BLaER1 treated with 17β-estradiol and CSF1 and Interleukin-3, amounts not matched to agents 10 nM and 100 nM (cell line): Measurements from ENCODE around the gene TRAFD1.
A peak's percentile ranks its signal among the peaks of the same experiment; 100 is the strongest.

ENCODE experiments used
- H3K27ac ChIP-seq, 11 experiments: shearing (Covaris generic); formaldehyde crosslinking; 2 replicates each; pipeline ENCODE4 v1.8.1; 2022
- H3K27me3 ChIP-seq, 11 experiments: shearing (Covaris generic); formaldehyde crosslinking; 2 replicates each; pipeline ENCODE4 v1.8.1; 2022
- H3K36me3 ChIP-seq, 11 experiments: shearing (Covaris generic); formaldehyde crosslinking; 2 replicates each; pipeline ENCODE4 v1.8.1; 2022
- H3K4me1 ChIP-seq, 10 experiments: shearing (Covaris generic); formaldehyde crosslinking; 2 replicates each; pipeline ENCODE4 v1.8.1; 2022
- H3K4me2 ChIP-seq, 11 experiments: shearing (Covaris generic); formaldehyde crosslinking; 2 replicates each; pipeline ENCODE4 v1.8.1; 2022
- H3K4me3 ChIP-seq, 10 experiments: shearing (Covaris generic); formaldehyde crosslinking; 2 replicates each; pipeline ENCODE4 v1.8.1; 2022
- H3K9ac ChIP-seq, 11 experiments: shearing (Covaris generic); formaldehyde crosslinking; 2 replicates each; pipeline ENCODE4 v1.8.1; 2022
- H3K9me3 ChIP-seq, 11 experiments: shearing (Covaris generic); formaldehyde crosslinking; replicated peaks in 1 of 11; 2 replicates each; pipeline ENCODE4 v1.8.1; 2022
- H4K20me1 ChIP-seq, 11 experiments: shearing (Covaris generic); formaldehyde crosslinking; 2 replicates each; pipeline ENCODE4 v1.8.1; 2022
- Cebpa-rat ChIP-seq, 11 experiments: shearing (Covaris generic); IDR thresholded peaks; 2 replicates each; pipeline ENCODE4 v1.8.1; 2022

The TRAFD1 gene

DNA sequence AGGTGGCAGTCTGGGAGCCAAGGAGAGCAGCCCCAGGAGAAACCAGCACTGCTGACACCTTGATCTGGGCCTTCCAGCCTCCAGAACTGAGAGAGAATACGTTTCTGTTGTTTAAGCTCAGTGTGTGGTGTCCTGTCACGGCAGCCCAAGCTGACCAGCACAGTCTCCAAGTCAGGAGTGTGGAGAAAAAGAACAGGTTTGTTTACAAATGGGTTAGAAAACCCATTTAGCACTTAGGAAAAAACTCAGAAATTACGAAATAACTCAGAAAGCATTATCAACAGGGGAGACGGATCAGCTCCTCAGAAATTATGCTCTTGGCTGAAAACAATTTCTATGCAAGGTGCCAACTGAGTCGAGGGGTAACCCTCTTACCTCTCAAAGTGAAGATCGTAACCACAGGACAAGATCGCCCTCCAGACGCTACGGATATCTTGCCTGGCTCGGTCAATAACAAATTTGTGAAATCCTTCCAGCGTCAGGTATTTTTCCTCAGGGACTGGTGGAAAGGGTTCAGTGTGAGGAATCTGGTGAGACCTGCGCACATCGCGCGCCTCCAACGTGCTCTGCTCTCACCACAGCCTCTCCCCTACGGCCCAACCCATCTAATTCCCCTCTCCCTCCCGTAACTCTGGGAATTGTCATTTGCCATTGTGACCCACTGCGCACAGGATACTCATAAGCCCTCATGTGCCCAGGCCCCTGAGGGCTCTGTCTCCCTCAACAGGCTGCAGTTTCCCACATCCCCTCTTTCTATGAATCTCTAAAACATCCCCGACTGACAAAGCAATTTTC, 50.2 kb downstream of the TRAFD1 start:
- no peak overlapping the region for H3K27ac ChIP-seq
- no peaks in the 10 kb centered on the region for H3K27me3 ChIP-seq
- H3K9ac ChIP-seq = no peak overlapping the region
- peak in 1 of 11 experiments; percentile 40; a peak in 1 of 22 replicates for TF ChIP-seq Cebpa-rat (IDR thresholded peaks at IDR 0.05)
- H3K4me2 ChIP-seq = no peak overlapping the region
- H4K20me1 ChIP-seq = peaks cover 0 to 4% (median 0%) of the 10 kb centered on the region in 11 experiments; a peak in 2 of 22 replicates
- no peak overlapping the region for H3K4me3 ChIP-seq
- H3K9me3 ChIP-seq = no peaks in the 10 kb centered on the region
- peaks cover 82 to 100% (median 92%) of the 10 kb centered on the region in 11 experiments for H3K36me3 ChIP-seq
- peaks cover 0 to 7% (median 5%) of the 10 kb centered on the region in 10 experiments; a peak in 14 of 20 replicates for H3K4me1 ChIP-seq

- no peak for TF ChIP-seq Cebpa-rat (IDR thresholded peaks at IDR 0.05)
- Histone ChIP-seq H3K27me3 (no peaks in the 10 kb centered on the region), H3K4me3 (no peak overlapping the region), H3K4me1 (no peaks in the 10 kb centered on the region), H3K4me2 (no peak overlapping the region), H4K20me1 (peaks cover 0 to 4% (median 0%) of the 10 kb centered on the region in 11 experiments; a peak in 2 of 22 replicates), H3K9me3 (no peaks in the 10 kb centered on the region), H3K27ac (no peak overlapping the region), H3K36me3 (peaks cover 81 to 100% (median 93%) of the 10 kb centered on the region in 11 experiments), H3K9ac (no peak overlapping the region)
Observed at GRCh38 chr12:112176321-112177010, 51.1 kb downstream of the TRAFD1 start.

DNA sequence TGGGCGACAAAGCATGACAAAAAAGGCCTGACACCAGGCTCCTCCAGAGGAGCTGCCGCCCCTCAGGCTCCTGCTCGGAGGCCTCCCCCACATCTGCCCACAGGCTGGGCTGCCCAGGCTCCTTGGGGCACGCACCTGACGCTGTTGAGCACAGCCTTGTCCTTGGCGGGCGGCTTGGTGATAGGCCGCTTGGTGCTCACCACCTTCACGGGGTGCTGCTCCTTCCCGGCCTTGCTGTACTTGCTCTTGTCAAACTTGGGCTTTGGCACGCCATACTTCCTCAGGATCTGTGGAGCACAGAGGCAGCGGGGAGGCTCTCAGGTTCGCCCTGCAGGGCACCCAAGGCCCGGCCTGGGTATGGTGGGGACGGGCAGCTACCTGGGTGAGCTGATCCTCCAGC, 53.4 kb downstream of the TRAFD1 start:
- no peaks in the 10 kb centered on the region for H3K4me1 ChIP-seq
- H4K20me1 ChIP-seq = peaks cover 0 to 16% (median 0%) of the 10 kb centered on the region in 11 experiments; a peak in 3 of 22 replicates
- no peaks in the 10 kb centered on the region for H3K9me3 ChIP-seq
- no peak overlapping the region for H3K4me2 ChIP-seq
- no peak overlapping the region for H3K4me3 ChIP-seq
- peaks cover 88 to 100% (median 96%) of the 10 kb centered on the region in 11 experiments for H3K36me3 ChIP-seq
- no peak overlapping the region for H3K27ac ChIP-seq
- no peak overlapping the region for H3K9ac ChIP-seq
- no peaks in the 10 kb centered on the region for H3K27me3 ChIP-seq
- TF ChIP-seq Cebpa-rat (IDR thresholded peaks at IDR 0.05) = no peak

- Histone ChIP-seq H4K20me1 (peaks cover 0 to 22% (median 0%) of the 10 kb centered on the region in 11 experiments; a peak in 3 of 22 replicates), H3K36me3 (peaks cover 88 to 100% (median 97%) of the 10 kb centered on the region in 11 experiments)
Observed at GRCh38 chr12:112179341-112179740, 54.0 kb downstream of the TRAFD1 start.

GRCh38 chr12:112179916-112180315, 54.6 kb downstream of the TRAFD1 start:
- TF ChIP-seq Cebpa-rat (IDR thresholded peaks at IDR 0.05) = no peak
- Histone ChIP-seq H3K9ac (no peak overlapping the region), H4K20me1 (peaks cover 0 to 23% (median 0%) of the 10 kb centered on the region in 11 experiments; a peak in 3 of 22 replicates), H3K4me2 (no peak overlapping the region), H3K4me3 (no peak overlapping the region), H3K27me3 (no peaks in the 10 kb centered on the region), H3K36me3 (peaks cover 90 to 100% (median 97%) of the 10 kb centered on the region in 11 experiments), H3K4me1 (no peaks in the 10 kb centered on the region), H3K27ac (no peak overlapping the region), H3K9me3 (no peaks in the 10 kb centered on the region)

More at GRCh38 chr12:112179341-112179740, 54.0 kb downstream of the TRAFD1 start:
- Histone ChIP-seq H3K27me3 (no peaks in the 10 kb centered on the region), H3K27ac (no peak overlapping the region), H3K9me3 (no peaks in the 10 kb centered on the region), H3K4me3 (no peak overlapping the region), H3K4me2 (no peak overlapping the region), H3K4me1 (no peaks in the 10 kb centered on the region), H3K9ac (no peak overlapping the region)
- no peak for TF ChIP-seq Cebpa-rat (IDR thresholded peaks at IDR 0.05)

DNA sequence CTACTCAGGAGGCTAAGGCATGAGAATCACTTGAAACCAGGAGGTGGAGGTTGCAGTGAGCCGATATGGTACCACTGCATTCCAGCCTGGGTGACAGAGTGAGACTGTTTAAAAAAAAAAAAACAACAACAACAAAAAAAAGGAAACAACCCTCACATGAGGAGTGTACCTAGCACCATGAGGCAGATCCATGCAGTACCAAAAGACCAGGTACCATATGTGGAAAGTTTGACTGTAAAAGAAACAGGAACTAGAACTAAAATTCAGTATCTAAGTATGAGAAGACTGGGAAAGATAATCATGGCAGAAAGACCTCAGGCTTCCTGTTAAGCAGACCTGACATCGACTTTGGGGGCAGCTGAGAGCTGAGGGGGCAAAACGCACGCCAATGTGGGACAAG, 55.1 kb downstream of the TRAFD1 start:
- peaks cover 0 to 23% (median 0%) of the 10 kb centered on the region in 11 experiments; a peak in 3 of 22 replicates for H4K20me1 ChIP-seq
- no peaks in the 10 kb centered on the region for H3K27me3 ChIP-seq
- no peak overlapping the region for H3K4me2 ChIP-seq
- H3K27ac ChIP-seq = no peak overlapping the region
- peaks cover 90 to 100% (median 97%) of the 10 kb centered on the region in 11 experiments for H3K36me3 ChIP-seq
- no peaks in the 10 kb centered on the region for H3K9me3 ChIP-seq
- H3K4me3 ChIP-seq = no peak overlapping the region
- TF ChIP-seq Cebpa-rat (IDR thresholded peaks at IDR 0.05) = no peak
- no peaks in the 10 kb centered on the region for H3K4me1 ChIP-seq
- H3K9ac ChIP-seq = no peak overlapping the region

DNA sequence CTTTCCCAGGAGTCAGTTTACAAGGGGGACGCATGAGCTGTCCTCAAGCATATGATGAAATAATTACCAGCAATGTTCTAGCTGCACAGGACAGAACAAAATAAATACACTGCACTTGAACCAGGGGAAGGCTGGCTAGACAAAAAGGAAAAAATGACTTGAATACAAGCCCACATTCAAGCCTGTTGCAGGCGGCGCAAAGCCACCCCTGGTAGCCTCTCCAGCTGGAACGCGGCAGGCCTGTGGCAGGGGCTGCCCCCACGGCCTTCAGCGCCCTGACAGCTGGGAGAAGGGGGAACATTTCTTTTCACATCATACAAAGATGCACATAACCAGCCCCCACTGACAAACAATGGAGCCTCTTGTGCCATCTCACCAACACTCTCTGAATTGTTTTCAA, 57.1 kb downstream of the TRAFD1 start:
- Histone ChIP-seq H3K36me3 (peaks cover 87 to 100% (median 95%) of the 10 kb centered on the region in 11 experiments), H3K4me3 (no peak overlapping the region), H4K20me1 (peaks cover 0 to 23% (median 0%) of the 10 kb centered on the region in 11 experiments; a peak in 2 of 22 replicates), H3K9ac (no peak overlapping the region), H3K4me1 (no peaks in the 10 kb centered on the region), H3K9me3 (no peaks in the 10 kb centered on the region), H3K27ac (no peak overlapping the region), H3K4me2 (no peak overlapping the region), H3K27me3 (no peaks in the 10 kb centered on the region)
- TF ChIP-seq Cebpa-rat (IDR thresholded peaks at IDR 0.05) = peak in 1 of 11 experiments; percentile 9; a peak in 1 of 22 replicates

GRCh38 chr12:112183141-112184021, 58.0 kb downstream of the TRAFD1 start:
- H3K36me3 ChIP-seq = peaks cover 86 to 100% (median 95%) of the 10 kb centered on the region in 11 experiments
- no peaks in the 10 kb centered on the region for H3K4me1 ChIP-seq
- no peaks in the 10 kb centered on the region for H3K9me3 ChIP-seq
- no peak overlapping the region for H3K4me3 ChIP-seq
- no peak overlapping the region for H3K9ac ChIP-seq
- no peak overlapping the region for H3K4me2 ChIP-seq
- no peak overlapping the region for H3K27ac ChIP-seq
- H3K27me3 ChIP-seq = no peaks in the 10 kb centered on the region
- no peak for TF ChIP-seq Cebpa-rat (IDR thresholded peaks at IDR 0.05)
- peaks cover 0 to 23% (median 0%) of the 10 kb centered on the region in 11 experiments; a peak in 2 of 22 replicates for H4K20me1 ChIP-seq
